Right hindlimb (tissue), 1 donor: ENCODE measurements around the gene HGFAC.

Source experiments
- DNase-seq: peaks from one replicate; pipeline ENCODE4 v3.0.0-alpha.2; 2018

The HGFAC gene

GRCh38 chr4:3427134-3427476 lies 14.7 kb upstream of the HGFAC start:
- DNase-seq, result no peak

DNA sequence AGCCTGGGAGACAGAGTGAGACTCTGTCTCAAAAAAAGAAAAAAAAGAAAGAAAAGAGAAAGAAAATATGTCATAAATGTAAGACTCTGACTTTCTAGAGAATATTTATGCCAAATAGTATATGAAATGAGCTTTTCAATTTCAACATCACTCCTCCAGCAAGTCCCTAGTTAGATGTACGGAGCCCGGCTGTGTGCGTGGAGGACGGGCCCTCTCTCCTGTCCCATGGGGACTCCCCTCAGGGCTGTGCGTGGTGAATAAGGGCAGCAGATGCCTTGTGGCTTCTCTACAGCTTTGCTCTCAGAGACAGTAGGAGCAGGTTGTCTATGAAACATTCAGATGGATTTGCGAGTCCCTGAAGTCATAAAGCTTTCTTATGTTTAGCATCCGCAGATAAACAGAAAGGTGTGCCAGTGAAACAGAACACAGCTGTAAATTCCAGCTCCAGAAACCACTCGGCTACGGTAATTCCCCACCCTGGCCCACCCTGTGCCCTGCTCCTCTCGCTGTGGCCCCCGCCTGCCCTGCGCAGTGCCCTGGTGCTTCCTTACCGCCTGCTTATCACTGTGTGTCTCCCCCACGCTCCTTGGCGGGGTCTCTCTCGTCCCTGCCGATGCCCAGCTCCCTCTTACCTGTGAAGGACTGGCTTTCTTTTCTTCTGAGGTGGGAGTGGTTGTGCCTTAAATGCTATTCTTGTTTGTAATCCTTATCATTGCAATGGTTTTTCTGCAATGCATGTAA lies 13.9 kb upstream of the HGFAC start:
- DNase-seq, result no peak

GRCh38 chr4:3429651-3430050 lies 12.1 kb upstream of the HGFAC start:
- no peak for DNase-seq

DNA sequence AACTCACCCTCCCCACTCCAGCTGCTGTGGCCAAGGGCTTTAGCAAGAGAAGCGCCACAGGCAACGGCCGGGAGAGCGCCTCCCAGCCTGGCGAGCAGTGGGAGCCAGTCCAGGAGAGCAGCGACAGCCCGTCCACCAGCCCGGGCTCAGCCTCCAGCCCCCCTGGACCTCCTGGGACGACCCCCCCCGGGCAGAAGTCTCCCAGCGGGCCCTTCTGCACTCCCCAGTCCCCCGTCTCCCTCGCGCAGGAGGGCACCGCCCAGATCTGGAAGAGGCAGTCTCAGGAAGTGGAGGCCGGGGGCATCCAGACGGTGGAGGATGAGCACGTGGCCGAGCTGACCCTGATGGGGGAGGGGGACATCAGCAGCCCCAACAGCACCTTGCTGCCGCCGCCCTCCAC lies 11.2 kb upstream of the HGFAC start:
- no peak for DNase-seq

- no peak for DNase-seq
Observed at GRCh38 chr4:3431446-3431993, 10.2 kb upstream of the HGFAC start.

- DNase-seq, result no peak
Observed at GRCh38 chr4:3432381-3432790, 9.4 kb upstream of the HGFAC start.

DNA sequence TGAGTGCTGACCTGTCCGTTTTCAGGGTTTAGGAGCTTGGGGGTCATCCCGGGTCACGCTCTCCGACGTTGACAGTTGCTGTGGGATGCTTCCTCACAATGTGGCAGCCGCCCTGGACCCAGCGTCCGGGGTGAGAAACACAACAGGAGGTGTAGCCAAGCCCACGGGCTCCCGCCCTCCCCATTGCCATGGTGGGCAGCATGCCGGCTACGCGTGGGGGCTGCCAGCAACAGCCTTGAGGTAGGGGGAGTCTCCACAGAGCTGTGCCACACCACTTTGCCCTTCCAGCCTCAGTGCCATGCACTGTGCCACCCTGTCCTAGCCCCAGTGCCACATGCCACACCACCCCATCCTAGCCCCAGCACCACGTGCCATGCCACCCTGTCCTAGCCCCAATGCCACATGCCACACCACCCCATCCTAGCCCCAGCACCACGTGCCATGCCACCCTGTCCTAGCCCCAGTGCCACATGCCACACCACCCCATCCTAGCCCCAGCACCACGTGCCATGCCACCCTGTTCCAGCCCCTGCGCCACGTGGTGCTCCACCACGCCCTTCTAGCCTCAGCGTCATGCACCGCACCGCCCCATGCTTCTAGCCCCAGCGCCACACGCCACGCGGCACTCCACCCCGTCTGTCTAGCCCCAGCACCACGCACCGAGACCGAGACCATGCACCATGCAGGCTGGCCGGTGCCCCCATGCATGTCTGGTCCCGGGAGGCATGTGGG lies 8.5 kb upstream of the HGFAC start:
- no peak for DNase-seq

DNA sequence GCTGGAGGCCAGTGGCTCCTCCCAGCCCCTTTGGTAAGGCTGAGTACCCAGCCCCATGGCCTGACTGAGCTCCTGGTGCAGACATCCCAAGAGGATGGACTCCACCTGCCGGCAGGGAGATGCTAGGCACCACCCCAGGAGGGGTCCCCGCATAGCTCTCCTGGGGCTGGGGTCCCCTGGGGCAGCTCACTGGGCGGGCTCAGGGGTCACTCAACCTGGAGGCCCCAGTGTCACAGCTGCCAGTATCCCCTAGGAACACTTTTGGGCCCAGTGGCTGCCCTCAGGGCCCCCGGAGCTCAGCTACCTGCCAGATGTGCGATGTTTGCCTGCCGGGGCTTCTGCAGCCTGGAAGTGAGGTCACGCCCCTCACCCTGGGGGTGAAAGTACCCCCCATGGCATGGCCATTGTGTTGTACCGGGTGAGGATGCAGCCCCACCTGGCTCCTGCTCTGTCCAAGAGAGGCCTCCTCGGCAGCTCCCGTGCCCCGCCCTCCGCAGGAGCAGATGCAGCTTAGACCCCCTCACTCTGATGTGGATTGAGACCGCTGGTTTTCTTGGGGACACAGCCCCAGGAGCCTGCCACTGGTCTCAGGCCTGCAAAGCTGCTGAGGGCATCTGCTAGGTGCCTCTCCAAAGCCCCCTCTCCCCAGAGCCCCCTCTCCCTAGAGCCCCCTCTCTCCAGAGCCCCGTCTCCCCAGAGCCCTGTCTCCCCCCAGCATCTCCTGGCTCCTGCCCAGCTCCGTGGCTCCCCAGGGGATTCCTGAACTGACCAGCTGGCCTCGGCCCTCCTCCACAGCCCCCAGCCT lies 6.7 kb upstream of the HGFAC start:
- DNase-seq, result no peak

- no peak for DNase-seq
Observed at GRCh38 chr4:3435686-3435956, 6.1 kb upstream of the HGFAC start.

- no peak for DNase-seq
Observed at GRCh38 chr4:3436048-3436797, 5.5 kb upstream of the HGFAC start.

GRCh38 chr4:3436798-3437581 lies 4.8 kb upstream of the HGFAC start:
- DNase-seq, result no peak

DNA sequence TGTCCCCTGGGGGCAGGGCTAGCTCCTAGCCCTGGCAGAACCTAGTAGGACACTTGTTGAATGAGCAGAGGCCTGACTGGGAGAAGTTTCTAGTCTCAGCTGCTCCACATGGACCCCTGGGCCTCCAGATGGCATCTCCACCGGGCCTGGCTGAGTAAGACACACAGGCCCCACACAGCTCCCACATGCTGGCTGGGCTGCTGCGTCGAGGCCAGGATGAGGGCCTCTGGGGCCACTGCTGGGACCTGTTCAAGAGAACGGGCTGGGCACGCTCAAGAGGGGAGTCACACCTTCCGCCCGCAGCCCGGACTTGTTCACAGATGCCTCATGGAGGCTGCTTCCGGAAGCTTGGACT lies 4.2 kb upstream of the HGFAC start:
- DNase-seq, result no peak

- no peak for DNase-seq
Observed at GRCh38 chr4:3437998-3438846, 3.5 kb upstream of the HGFAC start.

DNA sequence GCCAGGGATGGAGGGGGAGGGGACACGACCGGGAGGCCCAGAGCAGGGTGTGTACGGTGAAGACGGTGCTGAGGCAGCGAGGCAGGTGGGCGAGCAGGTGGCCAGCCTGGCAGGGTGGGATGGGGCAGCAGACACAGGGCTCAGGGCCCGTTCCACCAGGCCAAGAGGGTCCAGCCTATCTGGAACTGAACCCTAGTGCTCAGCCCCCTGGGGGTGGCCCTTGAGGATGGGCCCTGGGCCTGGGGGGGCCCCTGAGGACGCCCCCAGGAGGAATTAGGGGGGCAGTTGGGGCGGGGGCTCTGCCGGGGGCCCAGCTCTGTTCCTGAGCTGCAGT lies 3.0 kb upstream of the HGFAC start:
- DNase-seq, result no peak

- no peak for DNase-seq
Observed at GRCh38 chr4:3439391-3439790, 2.4 kb upstream of the HGFAC start.

GRCh38 chr4:3440011-3440410 lies 1.8 kb upstream of the HGFAC start:
- DNase-seq, result no peak

- DNase-seq, result no peak
Observed at GRCh38 chr4:3440979-3441500, 728 bp upstream of the HGFAC start.

DNA sequence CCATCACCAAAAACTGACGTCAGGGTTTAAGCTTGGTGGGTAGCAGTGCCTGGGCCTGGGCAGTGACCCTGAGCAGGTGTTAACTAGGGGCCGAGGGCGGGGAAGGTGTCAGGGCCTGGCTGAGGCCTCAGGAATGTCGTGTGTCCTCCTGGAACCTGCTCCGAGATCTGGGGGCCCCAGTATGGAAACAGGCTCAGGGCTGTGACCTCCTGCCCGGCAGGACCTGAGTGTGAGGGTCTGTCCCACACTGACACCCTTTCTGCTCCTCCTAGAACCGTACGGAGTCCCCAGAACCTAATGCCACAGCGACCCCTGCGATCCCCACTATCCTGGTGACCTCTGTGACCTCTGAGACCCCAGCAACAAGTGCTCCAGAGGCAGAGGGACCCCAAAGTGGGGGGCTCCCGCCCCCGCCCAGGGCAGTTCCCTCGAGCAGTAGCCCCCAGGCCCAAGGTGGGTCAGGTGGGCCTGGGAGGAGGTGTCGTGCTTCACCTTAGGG lies 741 bp downstream of the HGFAC start:
- DNase-seq, result no peak

DNA sequence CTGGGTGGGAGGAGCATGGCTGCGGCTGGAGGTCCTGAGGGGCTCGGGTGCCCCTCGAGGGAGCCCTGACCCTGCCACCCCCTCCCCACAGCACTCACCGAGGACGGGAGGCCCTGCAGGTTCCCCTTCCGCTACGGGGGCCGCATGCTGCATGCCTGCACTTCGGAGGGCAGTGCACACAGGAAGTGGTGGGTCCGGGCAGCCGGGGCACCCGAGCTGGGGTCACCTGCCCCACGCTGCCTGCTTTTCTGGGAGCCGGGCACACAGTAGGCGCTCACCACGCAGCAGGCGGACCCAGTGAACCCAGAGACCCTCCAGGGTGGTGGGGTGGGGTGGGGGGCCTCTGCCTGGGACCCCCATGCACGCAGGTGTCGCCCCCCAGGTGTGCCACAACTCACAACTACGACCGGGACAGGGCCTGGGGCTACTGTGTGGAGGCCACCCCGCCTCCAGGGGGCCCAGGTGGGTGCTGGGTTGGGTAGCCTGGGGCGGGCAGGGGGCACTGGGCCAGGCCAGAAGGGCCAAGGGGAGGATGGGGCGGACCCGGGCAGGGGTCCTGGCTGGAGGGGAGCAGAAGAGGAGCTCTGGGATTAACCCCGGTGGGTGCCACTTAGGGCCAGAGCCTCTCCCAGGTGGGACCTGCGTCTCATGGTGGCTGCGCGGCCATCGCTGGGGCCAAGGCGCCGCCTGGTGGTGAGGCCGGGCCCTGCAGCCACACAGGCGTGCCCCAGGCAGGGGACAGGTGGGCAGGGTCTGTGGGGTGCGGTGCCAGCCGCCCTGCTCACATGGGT lies 1.4 kb downstream of the HGFAC start:
- DNase-seq, result no peak

DNA sequence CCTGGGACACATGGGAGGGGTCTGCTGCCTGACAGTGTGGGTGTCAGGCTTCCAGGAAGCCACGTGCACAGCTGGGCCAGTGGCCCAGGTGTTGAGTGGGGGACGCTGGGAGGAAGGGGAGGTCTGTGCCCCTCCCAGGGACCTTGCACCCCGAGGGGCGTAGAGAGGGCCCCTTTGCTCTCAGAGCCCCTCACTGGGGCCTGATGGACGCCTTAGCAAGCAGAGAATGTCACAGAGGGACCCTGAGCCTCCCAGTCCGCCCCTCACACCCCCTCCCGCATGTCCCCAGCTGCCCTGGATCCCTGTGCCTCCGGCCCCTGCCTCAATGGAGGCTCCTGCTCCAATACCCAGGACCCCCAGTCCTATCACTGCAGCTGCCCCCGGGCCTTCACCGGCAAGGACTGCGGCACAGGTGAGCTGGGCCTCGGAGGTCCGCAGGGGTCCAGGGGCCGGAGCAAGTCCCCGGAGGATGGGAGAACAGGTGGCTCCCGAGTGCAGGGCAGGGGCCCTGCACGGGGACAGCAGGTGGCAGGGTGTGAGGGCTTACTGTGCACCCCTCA lies 2.1 kb downstream of the HGFAC start:
- no peak for DNase-seq
